K562 (cell line): ENCODE results near the gene PIGX. TPM values are rescaled to one million over a fixed set of nuclear protein-coding genes. Genes with fewer than 3 reads are reported as not detected.

ENCODE experiments used
- ATAC-seq: fragments of 200-7000 bp; cut with Tn5 transposase; 3 replicates; pipeline ENCODE4 v1.9.1; 2020; ENCODE audit warnings: moderate library complexity
- BruUV-seq: library from RNA; stranded (reverse); fragments of 400-500 nt; replicated peaks from 2 replicates; lab custom pipeline; 2021; lab: Mats Ljungman, UMichigan
- CTCF ChIA-PET: fragments of 300-600 bp; formaldehyde crosslinking; extraction: SDS; loops from one replicate; lab custom pipeline; 2021; ENCODE audit warnings: low intra/inter-chr PET ratio; lab: Yijun Ruan, JAX
- POLR2A ChIA-PET: fragments of 300-600, 350-650 bp; sonication (Branson Sonifier 250); formaldehyde crosslinking; extraction: SDS; loops from one replicate; lab custom pipeline; 2021; ENCODE audit warnings: antibody characterized with exemption, inconsistent platforms; lab: Yijun Ruan, JAX
- DNase-seq, 4 experiments: peaks; one replicate each; pipeline versions ENCODE4 v3.0.0 to v3.0.0-alpha.2; 2011 to 2018; ENCODE audit warnings: low spot score in 3 of 4, mixed read lengths in 3 of 4; ENCODE audit errors: extremely low read depth in 1 of 4
- FAIRE-seq: peaks from 2 replicates; lab custom pipeline; 2011; peaks lifted over from hg19 to GRCh38; lab: Jason Lieb, UNC
- H2AFZ ChIP-seq: 2 replicates; pipeline ENCODE4 v1.6.0; 2011; ENCODE audit warnings: low read depth, low read length, control low read depth, inconsistent platforms
- H3K27ac ChIP-seq: fragments of 200-600 bp; 3 replicates; pipeline ENCODE4 v1.8.0; 2011; ENCODE audit warnings: low read depth, mild to moderate bottlenecking, control low read depth, inconsistent platforms, low read length, moderate library complexity, mixed read lengths; ENCODE audit errors: extremely low read depth
- H3K27me3 ChIP-seq, 2 experiments: fragments of 300-600 bp in 1 of 2; 2 replicates in 1 of 2; 3 replicates in 1 of 2; pipeline versions ENCODE4 v1.6.0 to v1.8.0; 2011; ENCODE audit warnings: inconsistent platforms in 2 of 2, low read length in 2 of 2, mild to moderate bottlenecking in 1 of 2, mixed read lengths in 1 of 2, moderate library complexity in 1 of 2; ENCODE audit not compliant: control insufficient read depth in 2 of 2, insufficient read depth in 2 of 2
- H3K36me3 ChIP-seq: fragments of 300-600 bp; 3 replicates; pipeline ENCODE4 v1.8.0; 2011; ENCODE audit warnings: mild to moderate bottlenecking, low read length, inconsistent platforms; ENCODE audit not compliant: control insufficient read depth, insufficient read depth
- H3K4me1 ChIP-seq, 2 experiments: fragments of 200-600 bp in 1 of 2; replicated peaks in 1 of 2; 2 replicates in 1 of 2; 3 replicates in 1 of 2; pipeline versions ENCODE4 v1.5.1 to v1.8.0; 2011; ENCODE audit warnings: inconsistent platforms in 2 of 2, low read length in 2 of 2, mild to moderate bottlenecking in 1 of 2, mixed read lengths in 1 of 2, moderate library complexity in 1 of 2; ENCODE audit not compliant: control insufficient read depth in 2 of 2, insufficient read depth in 2 of 2
- H3K4me2 ChIP-seq: 2 replicates; pipeline ENCODE4 v1.6.1; 2011; ENCODE audit warnings: low read length, control low read depth, inconsistent platforms, mixed read lengths; ENCODE audit not compliant: insufficient read depth
- H3K4me3 ChIP-seq: fragments of 200-600 bp; sonication (generic), shearing (Covaris generic); 2 replicates; pipeline ENCODE4 v1.5.1; 2016; ENCODE audit warnings: control low read depth, inconsistent platforms
- H3K79me2 ChIP-seq: fragments of 200-600 bp; 3 replicates; pipeline ENCODE4 v1.8.0; 2011; ENCODE audit warnings: low read length, inconsistent platforms; ENCODE audit not compliant: control insufficient read depth, insufficient read depth
- H3K9ac ChIP-seq, 2 experiments: 2 replicates each; pipeline versions ENCODE4 v1.6.0 to v1.6.1; 2011; ENCODE audit warnings: low read depth in 2 of 2, low read length in 2 of 2, control low read depth in 1 of 2, inconsistent platforms in 1 of 2, mild to moderate bottlenecking in 1 of 2, mixed read lengths in 1 of 2; ENCODE audit not compliant: insufficient read depth in 1 of 2
- H3K9me1 ChIP-seq: one replicate; pipeline ENCODE4 v1.6.0; 2011; ENCODE audit warnings: inconsistent platforms, mild to moderate bottlenecking, low read length, moderate library complexity; ENCODE audit not compliant: control insufficient read depth, insufficient read depth
- H3K9me3 ChIP-seq: replicated peaks from 2 replicates; pipeline ENCODE4 v1.5.1; 2011; ENCODE audit warnings: low read depth, low read length, inconsistent platforms; ENCODE audit not compliant: control insufficient read depth, insufficient read depth
- H4K20me1 ChIP-seq: replicated peaks from 2 replicates; pipeline ENCODE4 v1.6.1; 2011; ENCODE audit warnings: low read length, inconsistent platforms, mixed read lengths; ENCODE audit not compliant: control insufficient read depth, insufficient read depth
- CREM ChIP-seq: IDR thresholded peaks from 2 replicates; pipeline ENCODE4 v1.6.1; 2014; ENCODE audit warnings: antibody characterized with exemption, low read depth
- FOXK2 ChIP-seq, 2 experiments: fragments of 450-650 bp; IDR thresholded peaks in 1 of 2; conservative IDR thresholded peaks in 1 of 2; 2 replicates each; pipeline ENCODE4 v1.6.1; 2016; ENCODE audit warnings: low read depth in 2 of 2, mild to moderate bottlenecking in 1 of 2
- ILF3 ChIP-seq: fragments of 450-650 bp; IDR thresholded peaks from 2 replicates; pipeline ENCODE4 v1.6.1; 2018; ENCODE audit warnings: antibody characterized with exemption, mild to moderate bottlenecking, moderate library complexity, borderline replicate concordance
- MED1 ChIP-seq: sonication (generic); formaldehyde crosslinking; IDR thresholded peaks from 2 replicates; pipeline ENCODE4 v1.8.1; 2023; ENCODE audit warnings: missing genetic modification reagents, borderline replicate concordance
- NFYB ChIP-seq: IDR thresholded peaks from 2 replicates; pipeline ENCODE4 v1.6.1; 2011; ENCODE audit warnings: mild to moderate bottlenecking, moderate library complexity; ENCODE audit not compliant: insufficient read length; ENCODE audit errors: extremely low read depth
- PTTG1 ChIP-seq: fragments of 450-650 bp; IDR thresholded peaks from 2 replicates; pipeline ENCODE4 v1.6.1; 2016; ENCODE audit warnings: low read depth, mild to moderate bottlenecking, missing genetic modification characterization, missing compliant biosample characterization
- ZNF3 ChIP-seq: fragments of 250-450 bp; sonication (Bioruptor Pico); IDR thresholded peaks from 2 replicates; pipeline ENCODE4 v1.5.0; 2021; ENCODE audit warnings: mild to moderate bottlenecking, moderate library complexity
- WGBS: fragments of 100-300 bp; shearing (Covaris generic); methylation state at CpG from one replicate; pipeline ENCODE4 v1.1.6; 2016; ENCODE audit warnings: low coverage, mixed read lengths; ENCODE audit not compliant: insufficient coverage; ENCODE audit errors: missing lambda C conversion rate; 5-methylcytosine and 5-hydroxymethylcytosine counted together
- in situ Hi-C: fragments of 300-500 bp; cut with MboI; formaldehyde crosslinking; loops from 4 replicates; pipeline ENCODE4 v1.15.0; 2018; ENCODE audit warnings: inconsistent platforms, mixed read lengths
- intact Hi-C: fragments of 100-400 bp; cut with micrococcal nuclease; formaldehyde crosslinking; loops from 2 replicates; pipeline ENCODE4 v1.14.2; 2022
- polyA plus RNA-seq, 8 experiments: library from polyadenylated mRNA; depleted of rRNA in 4 of 8; stranded (reverse) in 5 of 8; unstranded in 3 of 8; fragments of >200 nt; fragmentation: Nextera tagmentation in 2 of 8; fragmentation: Illumina TruSeq in 1 of 8; extraction: Ambion mirVana in 2 of 8; extraction: Trizol in 1 of 8; gene quantifications; 2 replicates each; pipeline versions ENCODE4 v1.2.1 to v1.2.3, GENCODE V29; 2011 to 2014; ENCODE audit warnings: inconsistent platforms in 1 of 8, missing spikeins in 1 of 8
- total RNA-seq, 7 experiments: library from RNA; depleted of rRNA in 6 of 7; stranded (reverse); fragments of >200 nt in 6 of 7; fragmentation: Illumina TruSeq in 2 of 7; extraction: Trizol in 2 of 7; gene quantifications; 2 replicates each; pipeline versions ENCODE4 v1.2.1 to v1.2.3, GENCODE V29; 2011 to 2021; ENCODE audit warnings: low replicate concordance in 1 of 7
- TF ChIP-seq, protein P1 (sequence below): fragments of 250-450 bp; sonication (Bioruptor Pico); IDR thresholded peaks from 2 replicates; pipeline ENCODE4 v1.8.0; 2022; ENCODE audit warnings: moderate library complexity, mild to moderate bottlenecking, inconsistent platforms
- TF ChIP-seq, protein P2 (sequence below): fragments of 250-450 bp; sonication (Bioruptor Pico); IDR thresholded peaks from 2 replicates; pipeline ENCODE4 v1.8.0; 2022; ENCODE audit warnings: moderate library complexity, mild to moderate bottlenecking, inconsistent platforms
- TF ChIP-seq, protein P3 (sequence below), 2 experiments: IDR thresholded peaks; 2 replicates each; pipeline ENCODE4 v1.6.1; 2012; ENCODE audit warnings: improper control_type of control experiment in 2 of 2, low read depth in 2 of 2, low read length in 2 of 2, borderline replicate concordance in 1 of 2

PIGX gene
- total and polyA plus RNA-seq, 9 of the 15 experiments (the other 6 are each of a cell fraction or from before 2014, with no cell fraction given) = 3.7 to 36.3 (median 26.9) TPM

DNA sequence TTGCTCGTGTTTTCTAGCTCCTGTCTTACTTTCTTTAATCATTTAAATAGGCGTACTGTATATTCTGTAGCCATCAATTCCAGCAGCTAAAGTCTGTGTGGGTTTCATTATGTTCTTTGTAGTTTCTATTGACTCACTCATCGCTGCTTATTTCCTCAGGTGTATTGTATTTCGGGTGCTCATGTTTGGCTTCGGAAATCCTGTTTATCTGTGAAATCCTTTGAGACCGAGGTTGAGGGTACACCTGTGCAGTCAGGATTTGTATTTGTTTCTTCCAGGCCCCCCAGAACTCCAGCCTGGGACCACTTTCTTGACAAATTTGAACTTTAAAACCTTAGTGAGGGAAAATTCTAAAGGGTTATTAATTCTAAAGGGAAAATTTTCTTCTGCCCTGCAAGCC is 25.5 kb downstream of the PIGX start:
- no peak for FAIRE-seq
- POLR2A ChIA-PET = interaction anchor here (0.6 kb wide), 1 partner anchor 119 kb away, joined by 4 read pairs; no protein-coding TSS in a partner anchor
- H3K4me2 ChIP-seq = no peak overlapping the region

More for the DNA sequence above, 25.5 kb downstream of the PIGX start:
- Histone ChIP-seq H3K27me3 (no peaks in the 10 kb centered on the region), H4K20me1 (no peaks in the 10 kb centered on the region), H3K36me3 (peaks cover 8% of the 10 kb centered on the region; the same call in 2 of the 3 replicates), H3K9me1 (no peaks in the 10 kb centered on the region), H2AFZ (no peak overlapping the region), H3K4me1 (peaks cover 0 to 6% of the 10 kb centered on the region in 2 experiments; a peak in 4 of 5 replicates), H3K9ac (no peak overlapping the region), H3K79me2 (peaks cover 29% of the 10 kb centered on the region), H3K9me3 (no peaks in the 10 kb centered on the region; the same call in 1 of the 2 replicates), H3K4me3 (no peak overlapping the region), H3K27ac (no peak overlapping the region)
- CTCF ChIA-PET = no interaction called here
- no TSS peak for BruUV-seq
- TF ChIP-seq NFYB (no peak), PTTG1 (tag) (no peak), CREM (no peak), FOXK2 (conservative IDR thresholded peaks at IDR 0.05 in 1 of 2, IDR thresholded peaks at IDR 0.05 in 1 of 2; ENCODE audit: low read depth in 2 of 2) (no peak), ILF3 (no peak), MED1 (CRISPR knock-in tag) (no peak), ZNF3 (CRISPR knock-in tag) (no peak)
- TF ChIP-seq, protein P1, sequence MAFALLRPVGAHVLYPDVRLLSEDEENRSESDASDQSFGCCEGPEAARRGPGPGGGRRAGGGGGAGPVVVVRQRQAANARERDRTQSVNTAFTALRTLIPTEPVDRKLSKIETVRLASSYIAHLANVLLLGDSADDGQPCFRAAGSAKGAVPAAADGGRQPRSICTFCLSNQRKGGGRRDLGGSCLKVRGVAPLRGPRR = no peak
- TF ChIP-seq, protein P2, sequence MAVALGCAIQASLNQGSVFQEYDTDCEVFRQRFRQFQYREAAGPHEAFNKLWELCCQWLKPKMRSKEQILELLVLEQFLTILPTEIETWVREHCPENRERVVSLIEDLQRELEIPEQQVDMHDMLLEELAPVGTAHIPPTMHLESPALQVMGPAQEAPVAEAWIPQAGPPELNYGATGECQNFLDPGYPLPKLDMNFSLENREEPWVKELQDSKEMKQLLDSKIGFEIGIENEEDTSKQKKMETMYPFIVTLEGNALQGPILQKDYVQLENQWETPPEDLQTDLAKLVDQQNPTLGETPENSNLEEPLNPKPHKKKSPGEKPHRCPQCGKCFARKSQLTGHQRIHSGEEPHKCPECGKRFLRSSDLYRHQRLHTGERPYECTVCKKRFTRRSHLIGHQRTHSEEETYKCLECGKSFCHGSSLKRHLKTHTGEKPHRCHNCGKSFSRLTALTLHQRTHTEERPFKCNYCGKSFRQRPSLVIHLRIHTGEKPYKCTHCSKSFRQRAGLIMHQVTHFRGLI (CRISPR knock-in tag) = no peak
- TF ChIP-seq, protein P3, sequence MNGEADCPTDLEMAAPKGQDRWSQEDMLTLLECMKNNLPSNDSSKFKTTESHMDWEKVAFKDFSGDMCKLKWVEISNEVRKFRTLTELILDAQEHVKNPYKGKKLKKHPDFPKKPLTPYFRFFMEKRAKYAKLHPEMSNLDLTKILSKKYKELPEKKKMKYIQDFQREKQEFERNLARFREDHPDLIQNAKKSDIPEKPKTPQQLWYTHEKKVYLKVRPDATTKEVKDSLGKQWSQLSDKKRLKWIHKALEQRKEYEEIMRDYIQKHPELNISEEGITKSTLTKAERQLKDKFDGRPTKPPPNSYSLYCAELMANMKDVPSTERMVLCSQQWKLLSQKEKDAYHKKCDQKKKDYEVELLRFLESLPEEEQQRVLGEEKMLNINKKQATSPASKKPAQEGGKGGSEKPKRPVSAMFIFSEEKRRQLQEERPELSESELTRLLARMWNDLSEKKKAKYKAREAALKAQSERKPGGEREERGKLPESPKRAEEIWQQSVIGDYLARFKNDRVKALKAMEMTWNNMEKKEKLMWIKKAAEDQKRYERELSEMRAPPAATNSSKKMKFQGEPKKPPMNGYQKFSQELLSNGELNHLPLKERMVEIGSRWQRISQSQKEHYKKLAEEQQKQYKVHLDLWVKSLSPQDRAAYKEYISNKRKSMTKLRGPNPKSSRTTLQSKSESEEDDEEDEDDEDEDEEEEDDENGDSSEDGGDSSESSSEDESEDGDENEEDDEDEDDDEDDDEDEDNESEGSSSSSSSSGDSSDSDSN (IDR thresholded peaks at IDR 0.05; ENCODE audit: borderline replicate concordance in 1 of 2, low read depth in 2 of 2, low read length in 2 of 2) = no peak
- intact Hi-C loops (no loop called here), in situ Hi-C loops (no loop called here)
- ATAC-seq (no peak), DNase-seq (no peak)
- WGBS = 57% methylated on average over 6 of the region's 6 CpGs
